ENCODE results near the gene ZDHHC13.
"Not testable (repeated sequence)": the region's sequence is repeated elsewhere in the genome, so short reads cannot be mapped to it uniquely, and the experiment has no call there.

Gene ZDHHC13

GRCh38 chr11:19101796-19102520, 15.0 kb upstream of the ZDHHC13 start:
- no peak for DNase-seq (ENCODE audit: low spot score)

- no peak for DNase-seq (ENCODE audit: low spot score)
Observed at GRCh38 chr11:19102521-19102900, 14.5 kb upstream of the ZDHHC13 start.

GRCh38 chr11:19105011-19105410, 12.0 kb upstream of the ZDHHC13 start:
- no peak for DNase-seq (ENCODE audit: low spot score)

GRCh38 chr11:19107125-19107524, 9.8 kb upstream of the ZDHHC13 start:
- DNase-seq (ENCODE audit: low spot score) = no peak

- DNase-seq (ENCODE audit: low spot score) = no peak
Observed at GRCh38 chr11:19110295-19110694, 6.7 kb upstream of the ZDHHC13 start.

- DNase-seq (ENCODE audit: low spot score) = no peak
Observed at GRCh38 chr11:19111809-19112208, 5.2 kb upstream of the ZDHHC13 start.

- no peak for DNase-seq (ENCODE audit: low spot score)
Observed at GRCh38 chr11:19116276-19116970, 545 bp upstream of the ZDHHC13 start.

GRCh38 chr11:19117760-19118097, 761 bp downstream of the ZDHHC13 start:
- no peak for DNase-seq (ENCODE audit: low spot score)

GRCh38 chr11:19121646-19122045, 4.7 kb downstream of the ZDHHC13 start:
- DNase-seq (ENCODE audit: low spot score) = no peak

GRCh38 chr11:19122960-19123615, 6.1 kb downstream of the ZDHHC13 start:
- DNase-seq (ENCODE audit: low spot score) = no peak

GRCh38 chr11:19126562-19127325, 9.8 kb downstream of the ZDHHC13 start:
- not testable (repeated sequence) for DNase-seq (ENCODE audit: low spot score)

- no peak for DNase-seq (ENCODE audit: low spot score)
Observed at GRCh38 chr11:19134004-19134403, 17.0 kb downstream of the ZDHHC13 start.

- DNase-seq (ENCODE audit: low spot score) = not testable (repeated sequence)
Observed at GRCh38 chr11:19136884-19137283, 19.9 kb downstream of the ZDHHC13 start.

- no peak for DNase-seq (ENCODE audit: low spot score)
Observed at GRCh38 chr11:19145319-19145718, 28.4 kb downstream of the ZDHHC13 start.

- no peak for DNase-seq (ENCODE audit: low spot score)
Observed at GRCh38 chr11:19156892-19157291, 39.9 kb downstream of the ZDHHC13 start.

- DNase-seq (ENCODE audit: low spot score) = no peak
Observed at GRCh38 chr11:19160847-19161246, 43.9 kb downstream of the ZDHHC13 start.

GRCh38 chr11:19161651-19162050, 44.7 kb downstream of the ZDHHC13 start:
- DNase-seq (ENCODE audit: low spot score) = no peak

- DNase-seq (ENCODE audit: low spot score) = no peak
Observed at GRCh38 chr11:19162951-19163505, 46.1 kb downstream of the ZDHHC13 start.

- no peak for DNase-seq (ENCODE audit: low spot score)
Observed at GRCh38 chr11:19163617-19164016, 46.6 kb downstream of the ZDHHC13 start.

- no peak for DNase-seq (ENCODE audit: low spot score)
Observed at GRCh38 chr11:19164230-19164855, 47.4 kb downstream of the ZDHHC13 start.

GRCh38 chr11:19164881-19165280, 47.9 kb downstream of the ZDHHC13 start:
- DNase-seq (ENCODE audit: low spot score) = no peak

- no peak for DNase-seq (ENCODE audit: low spot score)
Observed at GRCh38 chr11:19168090-19168489, 51.1 kb downstream of the ZDHHC13 start.

Data from D341Med (cell line).